Suppressor macrophage treated with lipopolysaccharide for 1 hour (primary cell): ENCODE measurements around the gene KRTAP17-1.
"Not testable (repeated sequence)": the region's sequence is repeated elsewhere in the genome, so short reads cannot be mapped to it uniquely, and the experiment has no call there.

ENCODE experiments used
- DNase-seq, 3 donors: peaks; one replicate each; pipeline ENCODE4 v3.0.0-alpha.2; 2020 to 2022

KRTAP17-1 gene

DNA sequence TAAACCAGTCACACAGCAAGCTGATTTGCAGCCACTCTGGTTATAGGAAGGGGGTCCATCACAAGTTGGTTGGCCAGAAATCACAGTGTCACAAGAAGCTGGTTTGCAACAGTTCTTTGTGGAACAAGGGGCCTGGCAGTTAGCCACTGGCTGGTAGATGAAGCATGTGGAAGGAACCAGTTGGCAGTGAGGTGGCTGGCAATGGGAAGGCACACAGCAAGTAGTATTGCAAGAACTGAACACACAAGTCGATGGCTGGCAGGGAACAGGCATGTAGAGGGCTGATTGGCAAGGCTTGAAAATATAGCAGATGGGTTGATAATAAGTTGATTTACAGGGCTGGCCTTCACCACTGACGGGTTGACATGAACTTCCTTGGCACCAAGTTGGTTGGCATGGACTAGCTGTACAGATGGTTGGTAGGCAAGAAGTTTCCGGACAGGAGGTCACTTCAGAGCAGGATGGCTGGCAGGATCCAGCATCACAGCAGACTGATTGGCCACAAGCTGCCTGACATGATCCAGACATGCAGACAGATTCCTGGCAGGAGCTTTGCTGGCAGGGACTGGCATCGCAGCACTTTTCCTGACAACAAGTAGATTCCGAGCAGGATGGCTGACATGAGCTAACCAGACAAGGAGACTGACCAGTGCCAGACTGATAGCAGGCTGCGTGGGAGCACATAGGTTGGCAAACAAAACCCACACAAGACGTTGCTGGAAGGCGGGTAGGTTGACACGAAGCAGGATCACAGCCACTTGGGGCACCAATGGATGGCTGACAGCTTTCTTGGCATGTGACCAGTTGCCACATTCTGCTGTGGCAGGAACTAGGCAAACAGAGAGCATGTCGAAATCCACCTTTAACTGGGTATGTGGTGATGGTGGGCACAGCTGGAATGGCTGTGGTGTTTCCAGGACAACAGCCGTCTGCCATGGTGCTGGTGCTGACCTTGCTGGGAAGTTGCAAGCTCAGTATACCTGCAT lies 13.3 kb downstream of the KRTAP17-1 start, which contains the start of gene KRTAP29-1:
Gene KRTAP29-1, minus strand, starts transcription at position 936 of the 986 bp plus-strand sequence. Its CDS starts 0 bp downstream, at position 936.
- DNase-seq: no peak

- DNase-seq: no peak
Measured at GRCh38 chr17:41301204-41301790, 14.2 kb downstream of the KRTAP17-1 start.

GRCh38 chr17:41298458-41299135 lies 16.9 kb downstream of the KRTAP17-1 start:
- no peak for DNase-seq

GRCh38 chr17:41296846-41297245 lies 18.7 kb downstream of the KRTAP17-1 start:
- DNase-seq: no peak

DNA sequence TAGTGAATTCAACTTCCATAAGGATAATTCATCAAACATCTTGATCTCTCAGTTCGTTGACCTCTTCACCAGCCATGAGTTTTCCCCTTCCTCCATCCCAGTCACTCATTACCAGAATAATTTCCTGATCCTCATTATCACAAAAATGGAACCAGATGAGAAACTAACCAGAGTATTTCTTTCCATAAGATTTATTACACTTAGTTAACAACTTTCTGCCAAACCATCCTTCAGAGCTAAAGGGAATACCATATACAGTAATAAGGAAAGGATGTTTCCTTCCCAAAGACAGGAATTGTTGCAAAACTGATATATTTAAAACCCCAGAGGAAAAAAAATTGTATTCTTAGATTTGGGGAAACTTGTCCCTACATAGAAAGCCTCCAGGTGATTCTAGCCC lies 21.5 kb downstream of the KRTAP17-1 start:
- DNase-seq: no peak

DNA sequence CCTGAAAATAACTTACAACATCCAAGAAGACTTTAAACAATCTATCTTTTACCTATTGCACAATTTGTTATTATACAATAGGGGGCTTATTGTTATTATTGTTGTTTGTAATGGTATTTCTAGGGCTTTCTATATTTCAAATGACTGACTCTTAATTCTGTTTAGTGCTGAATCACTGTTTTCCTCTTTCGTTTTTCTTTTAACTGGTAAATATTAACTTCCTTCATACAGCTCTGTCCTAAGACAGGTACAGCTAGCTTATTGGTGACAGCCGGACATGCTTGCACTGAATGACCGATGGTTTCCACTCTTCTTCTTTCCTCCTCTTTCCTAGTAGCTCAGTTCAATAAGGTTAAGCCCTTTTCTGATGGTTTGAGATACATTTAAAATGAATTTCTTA lies 28.5 kb downstream of the KRTAP17-1 start:
- DNase-seq: peak in 1 of 3 donors; percentile 22

- DNase-seq: peak in 2 of 3 donors; percentile 44
Measured at GRCh38 chr17:41284546-41284945, 31.0 kb downstream of the KRTAP17-1 start.

- DNase-seq: no peak
Measured at GRCh38 chr17:41284043-41284442, 31.5 kb downstream of the KRTAP17-1 start.

- DNase-seq: no peak
Measured at GRCh38 chr17:41278176-41278955, 37.1 kb downstream of the KRTAP17-1 start.

DNA sequence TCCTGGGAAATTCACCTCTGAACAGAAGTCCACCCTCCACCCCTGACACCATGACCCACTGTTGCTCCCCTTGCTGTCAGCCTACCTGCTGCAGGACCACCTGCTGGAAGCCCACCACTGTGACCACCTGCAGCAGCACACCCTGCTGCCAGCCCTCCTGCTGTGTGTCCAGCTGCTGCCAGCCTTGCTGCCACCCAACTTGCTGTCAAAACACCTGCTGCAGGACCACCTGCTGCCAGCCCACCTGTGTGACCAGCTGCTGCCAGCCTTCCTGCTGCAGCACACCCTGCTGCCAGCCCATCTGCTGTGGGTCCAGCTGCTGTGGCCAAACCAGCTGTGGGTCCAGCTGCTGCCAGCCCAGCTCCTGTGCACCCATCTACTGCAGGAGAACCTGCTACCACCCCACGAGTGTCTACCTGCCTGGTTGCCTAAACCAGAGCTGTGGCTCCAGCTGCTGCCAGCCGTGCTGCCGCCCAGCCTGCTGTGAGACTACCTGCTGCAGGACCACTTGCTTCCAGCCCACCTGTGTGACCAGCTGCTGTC lies 39.8 kb downstream of the KRTAP17-1 start, which contains the start of gene KRTAP9-7:
Gene KRTAP9-7, plus strand, starts transcription at position 51 of the 543 bp plus-strand sequence. Its CDS starts 0 bp downstream, at position 51.
- not testable (repeated sequence) for DNase-seq

GRCh38 chr17:41271858-41272257 lies 43.7 kb downstream of the KRTAP17-1 start:
- DNase-seq: no peak

- DNase-seq: not testable (repeated sequence)
Measured at GRCh38 chr17:41271323-41271722, 44.2 kb downstream of the KRTAP17-1 start.

DNA sequence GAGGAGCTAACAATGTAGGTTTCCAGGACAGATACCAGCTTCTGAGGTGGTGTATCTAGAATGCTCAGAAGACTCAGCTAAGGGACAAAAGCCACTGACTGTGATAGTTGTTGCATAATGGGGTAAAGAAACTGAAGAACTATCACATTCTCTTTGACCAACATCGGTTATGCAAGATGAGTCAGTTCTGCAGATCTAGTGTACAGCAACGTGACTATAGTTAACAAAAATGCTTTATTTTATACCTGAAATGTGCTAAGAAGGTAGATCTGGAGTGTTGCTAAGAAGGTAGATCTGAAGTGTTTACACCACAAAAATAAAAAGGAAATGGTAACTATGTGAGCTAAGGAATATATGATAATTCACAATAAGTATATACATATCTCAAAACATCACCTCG lies 47.8 kb downstream of the KRTAP17-1 start:
- DNase-seq: no peak

GRCh38 chr17:41265078-41265477 lies 50.4 kb downstream of the KRTAP17-1 start, which contains the start of gene KRTAP9-6:
Gene KRTAP9-6 (plus strand): TSS chr17:41265378. CDS start chr17:41265378, 0 bp downstream.
- no peak for DNase-seq
